ENCODE results near the gene ACSF2.

GRCh38 chr17:50414808-50415207 is 11.2 kb upstream of the ACSF2 start:
- TF ChIP-seq CTCF (IDR thresholded peaks at IDR 0.05; ENCODE audit: borderline replicate concordance, extremely low read depth, low read length, poor library complexity, severe bottlenecking) (no peak), EZH2 (IDR thresholded peaks at IDR 0.05; ENCODE audit: borderline replicate concordance, low read depth, low read length, severe bottlenecking) (no peak)
